Ovary (tissue), 9 donors: ENCODE measurements around the gene IMMP2L. TPM values are rescaled to one million over a fixed set of nuclear protein-coding genes. Genes with fewer than 3 reads are reported as not detected.
A peak's percentile ranks its signal among the peaks of the same experiment; 100 is the strongest.

Experiments used
- DNase-seq, 5 donors: peaks; one replicate each; pipeline ENCODE4 v3.0.0-alpha.2; 2019 to 2020
- H3K27ac ChIP-seq, 2 donors: fragments of 200-600 bp; one replicate each; pipeline versions ENCODE4 v1.5.1 to v1.8.0; 2019 to 2022
- H3K27me3 ChIP-seq: fragments of 200-600 bp; one replicate; pipeline ENCODE4 v1.8.0; 2022
- H3K36me3 ChIP-seq: fragments of 200-600 bp; sonication (generic); one replicate; pipeline ENCODE4 v1.5.1; 2019
- H3K4me1 ChIP-seq: one replicate; pipeline ENCODE4 v1.8.1; 2013; ENCODE audit warnings: mild to moderate bottlenecking, moderate library complexity; ENCODE audit not compliant: insufficient read depth
- H3K4me3 ChIP-seq: fragments of 200-600 bp; sonication (generic); one replicate; pipeline ENCODE4 v1.5.1; 2017
- H3K9me3 ChIP-seq, 2 donors: fragments of 200-600 bp in 1 of 2; sonication (generic) in 1 of 2; one replicate each; pipeline versions ENCODE4 v1.5.1 to v1.8.1; 2013 to 2019; ENCODE audit warnings: mild to moderate bottlenecking in 1 of 2, moderate library complexity in 1 of 2
- CTCF ChIP-seq, 3 donors: fragments of 450-650 bp in 2 of 3; fragments of 200-600 bp in 1 of 3; IDR thresholded peaks; one replicate each; pipeline versions ENCODE4 v1.5.1 to v1.8.0; 2016 to 2022; ENCODE audit warnings: antibody characterized with exemption in 3 of 3, mild to moderate bottlenecking in 1 of 3
- EP300 ChIP-seq: sonication (generic); formaldehyde crosslinking; IDR thresholded peaks from one replicate; pipeline ENCODE4 v1.6.1; 2017; ENCODE audit warnings: antibody characterized with exemption
- POLR2A ChIP-seq: fragments of 450-650 bp; IDR thresholded peaks from one replicate; pipeline ENCODE4 v1.6.1; 2017; ENCODE audit warnings: antibody characterized with exemption, mild to moderate bottlenecking, moderate library complexity
- WGBS, 3 donors: extraction: QIAGEN DNeasy Blood & Tissue Kit in 1 of 3; methylation state at CpG; one replicate each; pipeline versions ENCODE4 v1.1.5 to v1.1.7; 2013 to 2017; 5-methylcytosine and 5-hydroxymethylcytosine counted together
- intact Hi-C, 4 donors: fragments of 100-400 bp; cut with DNase I; formaldehyde crosslinking; loops; one replicate each; pipeline versions ENCODE4 v1.11.0 to v1.15.1; 2022 to 2023
- polyA plus RNA-seq, 2 donors: library from polyadenylated mRNA; stranded (reverse); fragments of 200-250 nt in 1 of 2; fragments of 350-450 nt in 1 of 2; fragmentation: Illumina TruSeq in 1 of 2; extraction: RNeasy Lipid Tissue Mini Kit (QIAGEN cat#74804) in 1 of 2; gene quantifications; one replicate each; pipeline ENCODE4 v1.2.3, GENCODE V29; 2013 to 2014
- total RNA-seq, 7 donors: library from RNA; depleted of rRNA in 2 of 7; stranded (reverse); fragments of >200 nt in 2 of 7; fragmentation: NEBNext Ultra II Directional in 3 of 7; extraction: Animal tissue kit (Norgen Biotek cat#: 25700) in 3 of 7; gene quantifications; one replicate each; pipeline versions ENCODE4 v1.1.0 to v1.2.4, GENCODE V29; 2016 to 2023
- donor health status: DM: no; HTN: no; CAD: no; lungs with moderate emphysema.
- donor health status: DM: no; HTN: no; CAD: no.
- donor health status: Bipolar disorder and iron deficiency.
- donor health status: DM: yes; HTN: yes; CAD: no.
- donor health status: DM: no; HTN: no; CAD: no.
- donor health status: DM: yes; HTN: yes; CAD: no.

IMMP2L gene
- total and polyA plus RNA-seq, 9 donors = 19.5 to 36.9 (median 29.9) TPM

GRCh38 chr7:111242141-111242755 lies 320.0 kb downstream of the IMMP2L start:
- no peak overlapping the region for H3K27ac ChIP-seq
- DNase-seq = no peak
- TF ChIP-seq EP300 = no peak
- no peak for TF ChIP-seq POLR2A
- no peak for TF ChIP-seq CTCF (IDR thresholded peaks at IDR 0.05)
- H3K4me1 ChIP-seq = no peaks in the 10 kb centered on the region
- no peaks in the 10 kb centered on the region for H3K27me3 ChIP-seq
- intact Hi-C loops = no loop called here
- H3K36me3 ChIP-seq = no peaks in the 10 kb centered on the region
- H3K4me3 ChIP-seq = no peak overlapping the region
- no peaks in the 10 kb centered on the region for H3K9me3 ChIP-seq
- WGBS, 3 donors = 63 to 66% (median 65%) methylated on average over 9 of the region's 9 CpGs

DNA sequence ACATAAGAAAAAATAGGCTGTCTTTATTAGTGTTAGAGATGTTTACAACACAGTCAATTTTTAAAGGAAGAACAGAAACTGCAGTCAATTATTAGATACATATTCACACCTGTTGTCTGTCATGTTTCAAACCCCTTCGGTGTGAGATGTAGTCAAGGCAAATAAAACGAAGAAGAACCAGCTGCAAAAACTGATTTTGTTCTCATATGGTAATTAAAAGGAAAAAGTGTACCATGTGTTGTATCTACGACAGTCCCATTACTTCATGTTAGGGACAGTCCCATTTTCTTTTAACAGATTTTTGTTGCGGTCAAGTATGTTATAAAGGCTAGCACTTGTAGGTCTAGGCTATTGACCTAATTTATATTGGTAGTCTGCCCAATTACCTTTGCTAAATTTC lies 321.9 kb downstream of the IMMP2L start:
- Histone ChIP-seq H3K9me3 (no peaks in the 10 kb centered on the region), H3K4me3 (no peak overlapping the region), H3K27ac (no peak overlapping the region), H3K4me1 (no peaks in the 10 kb centered on the region), H3K36me3 (no peaks in the 10 kb centered on the region), H3K27me3 (no peaks in the 10 kb centered on the region)
- 91 to 93% (median 93%) methylated on average over 4 of the region's 4 CpGs for WGBS, 3 donors
- intact Hi-C loops = no loop called here
- DNase-seq = no peak
- TF ChIP-seq POLR2A (no peak), CTCF (IDR thresholded peaks at IDR 0.05) (no peak), EP300 (no peak)

DNA sequence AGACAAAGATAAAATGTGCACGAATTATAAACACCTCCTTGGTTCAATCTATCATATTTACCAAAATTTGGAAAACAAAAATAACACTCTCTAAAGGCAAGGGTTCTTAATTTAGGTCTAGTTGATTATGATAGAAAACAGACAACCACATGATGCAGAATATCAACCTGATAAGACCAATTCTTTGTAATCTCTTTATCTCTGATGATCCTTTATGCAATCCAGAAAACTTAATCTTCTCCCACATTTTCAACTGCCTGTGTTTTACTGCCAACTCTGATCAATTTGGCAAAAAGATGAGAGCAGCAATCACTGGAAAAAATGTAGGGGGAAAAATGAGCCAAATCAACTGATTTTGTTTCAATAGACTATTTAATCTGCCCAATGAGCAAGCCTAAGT lies 322.9 kb downstream of the IMMP2L start:
- no peak overlapping the region for H3K27ac ChIP-seq
- H3K4me1 ChIP-seq = no peaks in the 10 kb centered on the region
- no peaks in the 10 kb centered on the region for H3K9me3 ChIP-seq
- DNase-seq = no peak
- H3K27me3 ChIP-seq = no peaks in the 10 kb centered on the region
- TF ChIP-seq CTCF (IDR thresholded peaks at IDR 0.05) (no peak), POLR2A (no peak), EP300 (no peak)
- intact Hi-C loops = no loop called here
- H3K36me3 ChIP-seq = no peaks in the 10 kb centered on the region
- no peak overlapping the region for H3K4me3 ChIP-seq
- 1 to 49% (median 20%) methylated on average over 1 of the region's 1 CpG for WGBS, 3 donors

GRCh38 chr7:111238886-111239285 lies 323.4 kb downstream of the IMMP2L start:
- TF ChIP-seq CTCF (IDR thresholded peaks at IDR 0.05) = no peak
- no peak for TF ChIP-seq POLR2A
- no peak for TF ChIP-seq EP300
- intact Hi-C loops = no loop called here
- H3K4me3 ChIP-seq = peak overlapping the region; percentile 12
- H3K27ac ChIP-seq = no peak overlapping the region
- no peaks in the 10 kb centered on the region for H3K36me3 ChIP-seq
- H3K27me3 ChIP-seq = no peaks in the 10 kb centered on the region
- H3K9me3 ChIP-seq = no peaks in the 10 kb centered on the region
- WGBS, 3 donors = 39 to 51% (median 49%) methylated on average over 1 of the region's 1 CpG
- H3K4me1 ChIP-seq = no peaks in the 10 kb centered on the region
- no peak for DNase-seq

- Histone ChIP-seq H3K9me3 (no peaks in the 10 kb centered on the region), H3K36me3 (no peaks in the 10 kb centered on the region), H3K27ac (no peak overlapping the region), H3K4me1 (no peaks in the 10 kb centered on the region), H3K4me3 (no peak overlapping the region), H3K27me3 (no peaks in the 10 kb centered on the region)
- no peak for DNase-seq
- intact Hi-C loops = no loop called here
- TF ChIP-seq POLR2A (no peak), EP300 (no peak)
These were observed 326.6 kb downstream of the IMMP2L start for GRCh38 chr7:111235709-111236108.
